Measurements from ENCODE around the gene NFE2L3.
"Not testable (repeated sequence)": the region's sequence is repeated elsewhere in the genome, so short reads cannot be mapped to it uniquely, and the experiment has no call there.

The NFE2L3 gene

DNA sequence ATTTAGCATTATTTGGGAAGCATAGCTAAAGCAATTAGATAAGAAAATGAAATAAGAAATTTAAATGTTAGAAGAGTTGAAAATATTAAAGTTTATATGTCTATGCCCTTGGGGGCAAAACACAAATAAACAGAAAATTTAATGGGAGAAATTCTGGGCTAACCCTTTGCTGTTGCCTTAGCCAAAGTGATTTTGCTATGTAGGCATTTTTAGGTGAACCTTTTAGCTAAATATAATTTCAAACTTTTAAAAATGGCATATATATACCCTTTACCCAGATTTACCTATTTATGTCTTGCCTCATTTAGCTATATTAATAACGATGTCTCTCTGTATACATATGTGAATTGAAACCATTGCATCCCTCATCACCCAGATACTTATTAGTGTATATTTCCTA is 20.1 kb downstream of the NFE2L3 start:
- TF ChIP-seq, protein P1, sequence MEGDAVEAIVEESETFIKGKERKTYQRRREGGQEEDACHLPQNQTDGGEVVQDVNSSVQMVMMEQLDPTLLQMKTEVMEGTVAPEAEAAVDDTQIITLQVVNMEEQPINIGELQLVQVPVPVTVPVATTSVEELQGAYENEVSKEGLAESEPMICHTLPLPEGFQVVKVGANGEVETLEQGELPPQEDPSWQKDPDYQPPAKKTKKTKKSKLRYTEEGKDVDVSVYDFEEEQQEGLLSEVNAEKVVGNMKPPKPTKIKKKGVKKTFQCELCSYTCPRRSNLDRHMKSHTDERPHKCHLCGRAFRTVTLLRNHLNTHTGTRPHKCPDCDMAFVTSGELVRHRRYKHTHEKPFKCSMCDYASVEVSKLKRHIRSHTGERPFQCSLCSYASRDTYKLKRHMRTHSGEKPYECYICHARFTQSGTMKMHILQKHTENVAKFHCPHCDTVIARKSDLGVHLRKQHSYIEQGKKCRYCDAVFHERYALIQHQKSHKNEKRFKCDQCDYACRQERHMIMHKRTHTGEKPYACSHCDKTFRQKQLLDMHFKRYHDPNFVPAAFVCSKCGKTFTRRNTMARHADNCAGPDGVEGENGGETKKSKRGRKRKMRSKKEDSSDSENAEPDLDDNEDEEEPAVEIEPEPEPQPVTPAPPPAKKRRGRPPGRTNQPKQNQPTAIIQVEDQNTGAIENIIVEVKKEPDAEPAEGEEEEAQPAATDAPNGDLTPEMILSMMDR (IDR thresholded peaks at IDR 0.05): no peak
- Histone ChIP-seq H3K27me3 (no peaks in the 10 kb centered on the region), H3K27ac (no peak overlapping the region), H3K4me3 (no peak overlapping the region), H3K9me3 (no peaks in the 10 kb centered on the region), H3K36me3 (peaks cover 0 to 13% (median 12%) of the 10 kb centered on the region in 3 donors), H3K4me1 (no peaks in the 10 kb centered on the region)
- intact Hi-C loops (cut with DNase I; ENCODE audit: low total_unique reads): no loop called here
- DNase-seq: no peak

DNA sequence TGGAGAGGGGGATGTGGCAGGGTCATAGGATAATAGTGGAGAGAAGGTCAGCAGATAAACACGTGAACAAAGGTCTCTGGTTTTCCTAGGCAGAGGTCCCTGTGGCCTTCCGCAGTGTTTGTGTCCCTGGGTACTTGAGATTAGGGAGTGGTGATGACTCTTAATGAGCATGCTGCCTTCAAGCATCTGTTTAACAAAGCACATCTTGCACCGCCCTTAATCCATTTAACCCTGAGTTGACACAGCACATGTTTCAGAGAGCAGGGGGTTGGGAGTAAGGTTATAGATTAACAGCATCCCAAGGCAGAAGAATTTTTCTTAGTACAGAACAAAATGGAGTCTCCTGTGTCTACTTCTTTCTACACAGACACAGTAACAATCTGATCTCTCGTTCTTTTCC is 23.9 kb downstream of the NFE2L3 start:
- H3K27ac ChIP-seq; H3K36me3 ChIP-seq; H3K27me3 ChIP-seq; H3K4me3 ChIP-seq; H3K4me1 ChIP-seq; H3K9me3 ChIP-seq; DNase-seq; intact Hi-C loops (cut with DNase I; ENCODE audit: low total_unique reads): not testable (repeated sequence)

DNA sequence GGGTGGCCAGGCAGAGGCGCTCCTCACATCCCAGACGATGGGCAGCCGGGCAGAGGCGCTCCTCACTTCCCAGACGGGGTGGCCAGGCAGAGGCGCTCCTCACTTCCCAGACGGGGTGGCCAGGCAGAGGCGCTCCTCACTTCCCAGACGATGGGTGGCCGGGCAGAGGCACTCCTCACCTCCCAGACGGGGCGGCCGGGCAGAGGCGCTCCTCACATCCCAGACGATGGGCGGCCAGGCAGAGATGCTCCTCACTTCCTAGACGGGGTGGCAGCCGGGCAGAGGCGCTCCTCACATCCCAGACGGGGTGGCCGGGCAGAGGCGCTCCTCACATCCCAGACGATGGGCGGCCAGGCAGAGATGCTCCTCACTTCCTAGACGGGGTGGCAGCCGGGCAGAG is 24.7 kb downstream of the NFE2L3 start:
- H3K4me1 ChIP-seq; H3K27me3 ChIP-seq; H3K27ac ChIP-seq; intact Hi-C loops (cut with DNase I; ENCODE audit: low total_unique reads); H3K36me3 ChIP-seq; H3K4me3 ChIP-seq; DNase-seq; H3K9me3 ChIP-seq: not testable (repeated sequence)

DNA sequence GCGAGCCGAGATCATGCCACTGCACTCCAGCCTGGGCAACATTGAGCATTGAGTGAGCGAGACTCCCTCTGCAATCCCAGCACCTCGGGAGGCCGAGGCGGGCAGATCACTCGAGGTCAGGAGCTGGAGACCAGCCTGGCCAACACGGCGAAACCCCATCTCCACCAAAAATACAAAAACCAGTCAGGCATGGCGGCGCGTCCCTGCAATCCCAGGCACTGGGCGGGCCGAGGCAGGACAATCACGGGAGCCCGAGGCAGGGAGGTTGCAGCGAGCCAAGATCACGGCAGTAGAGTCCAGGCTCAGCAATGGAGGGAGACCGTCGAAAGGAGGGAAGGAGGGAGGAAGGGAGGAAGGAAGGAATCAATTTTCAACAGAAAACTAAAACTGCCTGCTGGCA is 25.3 kb downstream of the NFE2L3 start:
- H3K4me3 ChIP-seq; H3K36me3 ChIP-seq; intact Hi-C loops (cut with DNase I; ENCODE audit: low total_unique reads); H3K27me3 ChIP-seq; H3K27ac ChIP-seq; DNase-seq; H3K9me3 ChIP-seq; H3K4me1 ChIP-seq: not testable (repeated sequence)

DNA sequence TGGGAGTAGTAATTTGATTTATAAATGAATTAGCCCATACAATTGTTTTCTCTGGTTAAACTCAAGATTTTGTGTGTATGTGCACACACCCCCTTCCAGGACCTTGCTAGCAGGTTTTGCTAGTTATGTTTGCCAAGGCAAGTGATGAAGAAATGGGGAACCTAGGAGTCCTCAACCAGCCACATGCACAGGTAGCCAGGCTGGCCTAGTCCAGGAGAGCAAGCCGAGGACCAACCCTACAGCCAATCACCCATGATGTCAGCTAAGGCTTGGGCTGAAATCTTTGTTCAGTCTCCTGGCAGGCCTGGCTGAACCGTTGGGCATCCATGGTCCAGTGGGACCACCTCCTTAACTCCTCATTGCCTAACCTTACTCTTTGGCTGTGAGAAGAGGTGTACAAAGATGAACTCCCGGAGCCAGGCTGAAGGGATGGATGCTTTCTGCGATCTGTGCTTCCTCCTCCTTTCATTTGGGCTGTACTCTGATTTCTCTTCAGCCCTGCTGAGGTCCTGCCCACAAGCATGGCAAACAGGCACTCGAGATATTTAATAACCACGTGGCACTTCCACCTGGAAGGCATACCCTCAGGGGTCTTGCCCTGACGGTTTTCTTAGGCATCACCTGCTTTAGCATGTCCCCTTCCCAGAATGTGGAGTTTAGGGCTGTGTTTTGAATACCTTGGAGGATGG is 26.4 kb downstream of the NFE2L3 start:
- DNase-seq: no peak
- TF ChIP-seq, protein P1 (IDR thresholded peaks at IDR 0.05): no peak
- Histone ChIP-seq H3K27me3 (no peaks in the 10 kb centered on the region), H3K4me1 (peaks cover 0 to 14% (median 12%) of the 10 kb centered on the region in 4 donors), H3K27ac (no peak overlapping the region), H3K4me3 (no peak overlapping the region), H3K36me3 (no peaks in the 10 kb centered on the region), H3K9me3 (no peaks in the 10 kb centered on the region)
- intact Hi-C loops (cut with DNase I; ENCODE audit: low total_unique reads): no loop called here

DNA sequence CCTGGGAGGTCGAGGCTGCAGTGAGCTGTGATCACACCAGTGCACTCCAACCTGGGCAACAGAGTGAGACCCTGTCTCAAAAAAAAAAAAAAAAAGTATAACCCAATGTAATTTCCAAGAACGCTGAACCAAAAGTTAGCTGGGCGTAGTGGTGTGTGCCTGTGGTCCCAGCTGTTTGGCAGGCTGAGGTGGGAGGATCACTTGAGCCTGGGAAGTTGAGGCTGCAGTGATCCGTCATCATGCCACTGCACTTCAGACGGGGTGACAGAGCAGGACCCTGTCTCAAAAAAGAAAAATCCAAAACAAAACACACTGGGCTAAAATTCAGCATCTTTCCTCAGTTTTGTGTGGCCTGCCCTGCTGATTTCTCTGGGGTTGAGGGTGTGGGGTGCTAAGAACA is 27.4 kb downstream of the NFE2L3 start:
- H3K4me3 ChIP-seq: no peak overlapping the region
- no peaks in the 10 kb centered on the region for H3K9me3 ChIP-seq
- intact Hi-C loops (cut with DNase I; ENCODE audit: low total_unique reads): no loop called here
- H3K27ac ChIP-seq: no peak overlapping the region
- no peaks in the 10 kb centered on the region for H3K36me3 ChIP-seq
- TF ChIP-seq, protein P1 (IDR thresholded peaks at IDR 0.05): no peak
- no peaks in the 10 kb centered on the region for H3K27me3 ChIP-seq
- DNase-seq: no peak
- peaks cover 0 to 22% (median 14%) of the 10 kb centered on the region in 4 donors for H3K4me1 ChIP-seq

DNA sequence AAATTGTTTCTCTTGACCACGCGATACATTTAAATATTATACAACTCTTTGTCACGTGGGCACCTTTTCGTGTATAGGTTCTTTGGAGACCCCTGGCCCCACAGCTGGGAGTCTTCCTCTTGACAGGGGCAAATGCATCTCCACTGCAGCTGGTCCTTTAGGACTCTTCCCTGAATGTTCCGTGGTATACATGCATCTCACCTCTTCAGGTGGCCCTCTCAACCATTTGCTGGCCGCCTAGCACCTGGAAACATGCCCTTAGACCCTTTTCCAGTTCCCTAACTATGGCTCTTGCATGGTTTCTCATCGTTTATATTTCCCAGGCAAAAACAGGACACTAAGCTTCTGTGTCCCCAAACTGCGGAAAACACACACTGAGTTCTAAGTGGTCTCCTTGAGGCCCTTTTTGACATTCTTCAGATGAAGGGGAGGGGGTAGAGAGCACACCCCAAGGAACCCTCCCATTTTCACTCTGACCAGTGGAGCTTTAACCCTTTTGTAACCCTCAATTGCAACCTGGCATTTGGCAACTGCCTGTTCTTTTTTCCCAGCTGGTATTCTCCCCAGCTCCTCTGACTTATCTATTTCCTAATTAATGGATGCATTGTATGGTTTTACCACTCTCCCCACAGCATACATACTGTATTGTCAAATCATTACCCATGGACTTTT is 28.0 kb downstream of the NFE2L3 start:
- Histone ChIP-seq H3K36me3 (no peaks in the 10 kb centered on the region), H3K27ac (no peak overlapping the region), H3K9me3 (no peaks in the 10 kb centered on the region), H3K4me1 (peaks cover 0 to 22% (median 14%) of the 10 kb centered on the region in 4 donors), H3K4me3 (no peak overlapping the region), H3K27me3 (no peaks in the 10 kb centered on the region)
- intact Hi-C loops (cut with DNase I; ENCODE audit: low total_unique reads): no loop called here
- DNase-seq: no peak
- TF ChIP-seq, protein P1 (IDR thresholded peaks at IDR 0.05): no peak

Measured in tibial artery (tissue), 4 donors.